ENCODE measurements around the gene PRKCA. TPM values are rescaled to one million over a fixed set of nuclear protein-coding genes. Genes with fewer than 3 reads are reported as not detected.

PRKCA gene
- total and polyA plus RNA-seq, 9 of the 15 experiments (the other 6 are each of a cell fraction or from before 2014, with no cell fraction given), result 3.2 to 33.0 (median 17.8) TPM

DNA sequence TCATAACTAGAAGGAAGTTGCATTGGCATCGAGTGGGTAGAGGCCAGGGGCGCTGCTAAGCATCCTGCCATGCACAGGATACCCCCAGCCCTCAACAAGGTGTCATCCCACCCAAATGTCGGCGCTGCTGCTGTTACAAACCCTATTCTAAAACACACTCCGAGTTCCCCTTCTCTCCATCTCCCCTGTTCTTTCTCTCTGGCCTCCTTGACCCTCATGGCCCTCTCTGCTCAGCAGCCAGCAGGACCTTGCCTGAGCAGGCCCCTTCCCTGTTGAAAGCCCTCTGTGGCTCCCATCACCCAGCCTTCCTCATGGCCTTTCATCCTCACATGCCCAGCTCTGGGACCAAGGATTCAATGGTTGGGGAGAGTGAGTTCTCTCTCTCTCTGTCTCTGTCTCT, 510.2 kb downstream of the PRKCA start (continued):
- no peak for TF ChIP-seq ETS2 (tag; IDR thresholded peaks at IDR 0.05; ENCODE audit: borderline replicate concordance, poor library complexity, severe bottlenecking)
- TF ChIP-seq NR4A1 (CRISPR knock-in tag; IDR thresholded peaks at IDR 0.05), result no peak
- TF ChIP-seq NR4A1 (tag; IDR thresholded peaks at IDR 0.05), result no peak
- TF ChIP-seq ARHGAP35 (IDR thresholded peaks at IDR 0.05; ENCODE audit: partially characterized antibody), result no peak
- TF ChIP-seq TAF7 (tag; IDR thresholded peaks at IDR 0.05), result no peak
- TF ChIP-seq NFATC3 (IDR thresholded peaks at IDR 0.05), result no peak
- no peak for TF ChIP-seq ZNF445 (CRISPR knock-in tag; IDR thresholded peaks at IDR 0.05; ENCODE audit: low read depth)
- TF ChIP-seq RNF219 (CRISPR knock-in tag; IDR thresholded peaks at IDR 0.05), result no peak

DNA sequence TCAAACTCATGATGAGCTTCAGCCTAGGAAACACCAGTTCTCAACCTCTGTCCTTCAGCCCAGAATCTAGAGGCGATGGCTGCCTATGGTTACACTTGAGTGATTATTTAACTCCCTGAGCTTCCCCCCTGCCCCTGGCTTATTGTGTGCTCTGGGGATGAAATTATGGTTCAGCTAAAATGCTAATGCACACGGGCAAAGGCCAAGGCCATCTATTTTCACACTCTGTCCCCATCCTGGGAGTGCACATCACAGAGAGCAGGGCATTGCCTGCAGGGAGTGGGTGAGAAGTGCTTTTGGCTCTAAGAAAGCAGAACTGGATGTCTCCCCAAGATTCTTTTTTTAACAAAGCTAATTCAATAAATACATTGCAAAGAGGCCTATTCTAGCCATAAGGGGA, 510.9 kb downstream of the PRKCA start:
- Histone ChIP-seq H4K20me1 (replicated peaks; ENCODE audit: control insufficient read depth, insufficient read depth, low read length) (no peaks in the 10 kb centered on the region), H3K4me1 (replicated peaks in 1 of 2; ENCODE audit: control insufficient read depth in 2 of 2, insufficient read depth in 2 of 2, low read length in 2 of 2) (no peaks in the 10 kb centered on the region), H3K9me1 (ENCODE audit: control insufficient read depth, insufficient read depth, low read length) (no peaks in the 10 kb centered on the region), H3K27me3 (ENCODE audit: control insufficient read depth in 2 of 2, insufficient read depth in 2 of 2, low read length in 2 of 2) (peaks cover 0 to 23% of the 10 kb centered on the region in 2 experiments; a peak in 2 of 5 replicates), H3K9me3 (replicated peaks; ENCODE audit: control insufficient read depth, insufficient read depth, low read depth, low read length) (no peaks in the 10 kb centered on the region), H3K4me2 (ENCODE audit: insufficient read depth, low read length) (no peak overlapping the region), H2AFZ (ENCODE audit: low read depth, low read length) (no peak overlapping the region), H3K79me2 (ENCODE audit: control insufficient read depth, insufficient read depth, low read length) (no peaks in the 10 kb centered on the region), H3K27ac (ENCODE audit: extremely low read depth, low read depth, low read length) (no peak overlapping the region), H3K36me3 (ENCODE audit: control insufficient read depth, insufficient read depth, low read length) (no peaks in the 10 kb centered on the region), H3K9ac (ENCODE audit: insufficient read depth in 1 of 2, low read depth in 2 of 2, low read length in 2 of 2) (no peak overlapping the region), H3K4me3 (no peak overlapping the region)
- intact Hi-C loops (cut with micrococcal nuclease) (no loop called here), in situ Hi-C loops (cut with MboI) (no loop called here)
- ATAC-seq (no peak), FAIRE-seq (no peak), DNase-seq (ENCODE audit: extremely low read depth in 1 of 4, low spot score in 3 of 4) (no peak)
- ChIA-PET POLR2A (interaction anchor here (1.0 kb wide), 1 partner anchor 152 kb away, joined by 4 read pairs; no protein-coding TSS in a partner anchor), CTCF (ENCODE audit: low intra/inter-chr PET ratio) (no interaction called here)
- no TSS peak for BruUV-seq (replicated peaks)
- 0% methylated on average over 2 of the region's 2 CpGs for WGBS (ENCODE audit: insufficient coverage, low coverage, missing lambda C conversion rate)
- TF ChIP-seq, protein P1, sequence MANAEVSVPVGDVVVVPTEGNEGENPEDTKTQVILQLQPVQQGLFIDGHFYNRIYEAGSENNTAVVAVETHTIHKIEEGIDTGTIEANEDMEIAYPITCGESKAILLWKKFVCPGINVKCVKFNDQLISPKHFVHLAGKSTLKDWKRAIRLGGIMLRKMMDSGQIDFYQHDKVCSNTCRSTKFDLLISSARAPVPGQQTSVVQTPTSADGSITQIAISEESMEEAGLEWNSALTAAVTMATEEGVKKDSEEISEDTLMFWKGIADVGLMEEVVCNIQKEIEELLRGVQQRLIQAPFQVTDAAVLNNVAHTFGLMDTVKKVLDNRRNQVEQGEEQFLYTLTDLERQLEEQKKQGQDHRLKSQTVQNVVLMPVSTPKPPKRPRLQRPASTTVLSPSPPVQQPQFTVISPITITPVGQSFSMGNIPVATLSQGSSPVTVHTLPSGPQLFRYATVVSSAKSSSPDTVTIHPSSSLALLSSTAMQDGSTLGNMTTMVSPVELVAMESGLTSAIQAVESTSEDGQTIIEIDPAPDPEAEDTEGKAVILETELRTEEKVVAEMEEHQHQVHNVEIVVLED (CRISPR knock-in tag; IDR thresholded peaks at IDR 0.05), result no peak
- TF ChIP-seq ZNF780A (CRISPR knock-in tag; IDR thresholded peaks at IDR 0.05) (no peak), SMARCA5 (IDR thresholded peaks at IDR 0.05) (no peak), ZKSCAN3 (CRISPR knock-in tag; IDR thresholded peaks at IDR 0.05) (no peak), NEUROD1 (IDR thresholded peaks at IDR 0.05; ENCODE audit: borderline replicate concordance, low read depth, low read length, partially characterized antibody) (no peak), ZNF12 (CRISPR knock-in tag; IDR thresholded peaks at IDR 0.05) (no peak), KLF6 (CRISPR knock-in tag; IDR thresholded peaks at IDR 0.05; ENCODE audit: borderline replicate concordance) (no peak), ARID2 (IDR thresholded peaks at IDR 0.05) (no peak), HMBOX1 (IDR thresholded peaks at IDR 0.05) (no peak), FOXK1 (CRISPR knock-in tag; IDR thresholded peaks at IDR 0.05; ENCODE audit: borderline replicate concordance) (no peak)

Data from K562 (cell line).